Neuron (in vitro differentiated cells): ENCODE data around the gene EEF1AKMT3.

Source experiments
- H2AFZ ChIP-seq: one replicate; pipeline ENCODE4 v1.6.1; 2013; ENCODE audit warnings: low read depth, mild to moderate bottlenecking, inconsistent platforms, low read length, moderate library complexity
- H3K27me3 ChIP-seq: one replicate; pipeline ENCODE4 v1.6.1; 2013; ENCODE audit warnings: low read length; ENCODE audit not compliant: insufficient read depth
- H3K36me3 ChIP-seq: one replicate; pipeline ENCODE4 v1.6.1; 2013; ENCODE audit warnings: low read length; ENCODE audit not compliant: insufficient read depth
- H3K4me1 ChIP-seq: one replicate; pipeline ENCODE4 v1.6.1; 2013; ENCODE audit warnings: low read length; ENCODE audit not compliant: insufficient read depth
- H3K4me3 ChIP-seq: 2 replicates; pipeline ENCODE4 v1.5.1; 2013; ENCODE audit warnings: mild to moderate bottlenecking, low read length, moderate library complexity
- H3K9me3 ChIP-seq: one replicate; pipeline ENCODE4 v1.6.1; 2013; ENCODE audit warnings: low read length

The EEF1AKMT3 gene

DNA sequence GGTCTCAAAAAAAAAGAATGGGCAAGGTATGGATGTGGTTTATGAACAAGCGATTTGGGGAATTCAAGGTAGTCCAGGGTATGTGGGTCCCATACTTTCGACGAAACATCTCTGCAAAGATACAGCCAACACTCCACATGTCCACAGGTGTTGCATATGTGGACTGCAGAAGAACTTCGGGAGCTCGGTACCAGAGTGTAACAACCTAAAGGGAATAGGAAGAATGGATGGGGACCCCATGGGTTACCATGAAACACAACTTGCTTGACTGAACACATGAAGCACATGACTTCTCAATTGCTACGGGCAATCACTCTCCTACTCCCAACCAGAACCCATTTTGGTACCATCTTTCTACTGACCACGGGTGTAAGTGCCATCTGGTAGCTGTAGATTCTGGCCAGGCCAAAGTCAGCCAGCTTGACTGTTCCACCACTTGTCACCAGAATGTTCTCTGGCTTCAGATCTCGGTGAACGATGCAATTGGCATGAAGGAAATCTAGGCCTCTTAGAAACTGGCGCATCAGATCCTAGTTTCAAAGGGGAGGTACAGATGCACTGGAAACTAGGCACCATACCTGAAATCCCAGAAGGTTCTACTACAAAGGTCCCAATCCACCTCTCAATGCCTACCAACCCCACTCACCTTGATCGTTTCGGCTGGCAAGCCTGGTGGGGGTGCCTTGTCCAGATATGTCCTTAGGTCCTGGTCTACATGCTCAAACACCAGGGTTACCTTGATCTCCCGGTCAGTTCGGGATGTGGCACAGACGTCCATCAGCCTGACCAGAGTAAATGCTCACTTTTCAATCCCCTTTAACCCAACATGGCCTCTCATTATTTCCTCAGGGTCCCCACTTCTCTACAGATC lies 21.6 kb upstream of the EEF1AKMT3 start:
- H3K9me3 ChIP-seq, result no peaks in the 10 kb centered on the region
- no peak overlapping the region for H2AFZ ChIP-seq
- no peaks in the 10 kb centered on the region for H3K27me3 ChIP-seq
- peaks cover 40% of the 10 kb centered on the region for H3K4me1 ChIP-seq
- H3K36me3 ChIP-seq, result peaks cover 45% of the 10 kb centered on the region
- H3K4me3 ChIP-seq, result peak overlapping the region; percentile 79

DNA sequence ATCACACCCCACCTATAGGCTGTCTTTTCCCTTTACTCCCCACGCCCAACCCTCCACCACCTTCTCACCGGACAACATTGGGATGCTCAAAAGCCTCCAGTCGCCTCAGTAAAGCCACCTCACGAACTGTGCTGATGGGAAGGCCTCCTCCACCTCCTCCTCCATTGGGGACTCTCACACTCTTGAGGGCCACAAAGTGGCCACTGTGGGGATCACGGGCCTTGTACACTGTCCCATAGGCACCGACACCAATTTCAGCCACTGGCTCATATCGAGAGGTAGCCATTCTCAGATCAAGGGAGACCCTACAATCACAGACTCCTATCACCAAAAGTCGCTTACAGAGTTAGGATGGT lies 21.0 kb upstream of the EEF1AKMT3 start:
- H3K27me3 ChIP-seq, result no peaks in the 10 kb centered on the region
- H3K9me3 ChIP-seq, result no peaks in the 10 kb centered on the region
- H3K4me1 ChIP-seq, result peaks cover 41% of the 10 kb centered on the region
- peak overlapping the region; percentile 14 for H2AFZ ChIP-seq
- peak overlapping the region; percentile 79 for H3K4me3 ChIP-seq
- peaks cover 40% of the 10 kb centered on the region for H3K36me3 ChIP-seq

DNA sequence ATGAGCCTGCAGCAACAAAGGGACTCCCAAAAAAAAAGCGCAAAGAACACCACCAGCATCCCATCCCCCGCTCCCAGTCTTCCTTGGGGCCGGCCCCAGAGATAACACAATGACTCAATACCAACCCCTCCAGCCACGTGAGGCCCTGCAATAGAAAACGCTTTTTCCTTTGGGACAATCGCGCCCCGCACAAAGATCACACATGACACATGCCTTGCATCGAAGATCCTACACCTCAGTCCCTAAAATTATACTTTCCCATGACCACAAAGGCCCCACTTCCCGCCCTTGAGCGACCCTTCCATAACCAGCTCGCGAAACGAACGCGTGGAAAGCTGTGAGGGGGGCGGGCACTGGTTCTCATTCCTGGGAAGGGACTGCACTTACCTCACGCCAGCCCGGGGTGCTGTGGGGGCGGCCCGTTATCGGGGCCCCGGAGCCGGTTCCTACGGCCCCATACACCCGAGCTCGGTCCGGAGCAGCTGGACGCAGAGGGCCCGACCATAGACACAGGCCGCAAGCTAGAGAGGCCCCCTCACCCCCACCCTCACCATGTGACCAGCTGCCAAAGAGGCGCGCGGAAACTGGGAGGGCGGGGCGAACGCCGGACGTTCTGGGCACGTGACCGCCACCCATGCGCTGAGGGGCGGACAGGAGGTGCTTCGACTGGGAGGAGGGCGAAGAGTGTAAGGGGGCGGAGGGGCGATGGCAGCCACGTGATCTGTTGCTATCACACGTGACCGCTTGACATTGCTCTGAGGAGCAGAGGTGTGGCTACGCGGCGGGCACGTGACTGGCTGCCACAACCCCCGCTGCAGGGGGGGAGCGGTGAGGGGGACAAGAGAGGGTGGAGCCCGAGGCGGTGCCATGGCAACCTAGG lies 20.4 kb upstream of the EEF1AKMT3 start, which contains the start of gene CDK4:
Gene CDK4 (minus strand): TSS at position 523 of the 880 bp plus-strand sequence. CDS start 593 bp downstream, outside the sequence.
- Histone ChIP-seq H3K4me3 (peak within 1 kb of the TSS; percentile 79), H3K9me3 (no peaks in the 10 kb centered on the region), H3K36me3 (peaks cover 37% of the 10 kb centered on the region), H3K4me1 (peaks cover 40% of the 10 kb centered on the region), H3K27me3 (no peaks in the 10 kb centered on the region), H2AFZ (peak within 1 kb of the TSS; percentile 14)

DNA sequence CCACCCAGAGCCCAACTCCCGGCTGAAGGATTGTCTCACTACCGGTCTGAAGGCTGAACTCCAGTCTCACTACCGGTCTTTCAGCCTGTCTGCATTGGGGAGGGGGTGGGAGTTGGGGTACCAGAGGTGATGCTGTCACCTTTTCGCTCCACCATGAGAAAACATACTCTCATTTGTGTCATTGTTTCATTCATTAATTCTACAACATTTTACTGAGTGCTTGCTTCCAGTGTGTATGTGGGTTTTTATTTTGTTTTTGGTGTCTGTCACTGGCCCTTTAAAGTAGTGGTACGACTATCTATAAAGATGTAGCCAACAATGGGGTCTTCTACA lies 19.8 kb upstream of the EEF1AKMT3 start:
- H3K4me3 ChIP-seq, result peak overlapping the region; percentile 37
- peaks cover 34% of the 10 kb centered on the region for H3K36me3 ChIP-seq
- H3K9me3 ChIP-seq, result no peaks in the 10 kb centered on the region
- H2AFZ ChIP-seq, result no peak overlapping the region
- H3K27me3 ChIP-seq, result no peaks in the 10 kb centered on the region
- H3K4me1 ChIP-seq, result peaks cover 40% of the 10 kb centered on the region

DNA sequence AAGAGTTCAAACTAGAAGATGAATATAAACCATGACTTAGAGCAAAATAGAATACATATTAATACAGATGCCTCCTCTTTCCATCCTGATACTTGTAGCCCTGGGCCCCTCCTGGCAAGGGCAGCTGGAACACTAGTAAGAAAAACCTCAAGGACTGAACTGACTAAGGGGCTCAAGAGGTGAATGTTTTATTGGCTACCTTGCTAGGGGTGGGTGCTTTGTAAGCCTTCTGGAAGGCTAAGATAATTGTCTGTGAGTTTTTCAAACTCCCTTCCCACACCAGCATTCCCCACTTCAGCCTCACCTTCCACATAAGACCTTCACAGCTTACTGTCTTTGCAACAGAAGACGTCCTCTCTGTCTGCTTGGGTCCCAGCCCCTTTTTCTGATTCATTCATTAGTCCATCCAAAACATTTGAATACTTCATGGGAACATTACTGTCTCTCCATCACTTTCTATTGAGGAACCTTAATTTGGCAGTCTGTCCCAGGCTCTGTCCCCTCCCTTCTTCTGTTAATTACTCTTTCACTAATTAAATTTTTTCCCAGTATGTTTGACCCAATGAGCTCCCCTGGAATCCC lies 18.6 kb upstream of the EEF1AKMT3 start:
- Histone ChIP-seq H3K9me3 (no peaks in the 10 kb centered on the region), H3K27me3 (no peaks in the 10 kb centered on the region), H3K36me3 (peaks cover 37% of the 10 kb centered on the region), H3K4me1 (peaks cover 40% of the 10 kb centered on the region), H3K4me3 (peak overlapping the region; percentile 56), H2AFZ (no peak overlapping the region)

DNA sequence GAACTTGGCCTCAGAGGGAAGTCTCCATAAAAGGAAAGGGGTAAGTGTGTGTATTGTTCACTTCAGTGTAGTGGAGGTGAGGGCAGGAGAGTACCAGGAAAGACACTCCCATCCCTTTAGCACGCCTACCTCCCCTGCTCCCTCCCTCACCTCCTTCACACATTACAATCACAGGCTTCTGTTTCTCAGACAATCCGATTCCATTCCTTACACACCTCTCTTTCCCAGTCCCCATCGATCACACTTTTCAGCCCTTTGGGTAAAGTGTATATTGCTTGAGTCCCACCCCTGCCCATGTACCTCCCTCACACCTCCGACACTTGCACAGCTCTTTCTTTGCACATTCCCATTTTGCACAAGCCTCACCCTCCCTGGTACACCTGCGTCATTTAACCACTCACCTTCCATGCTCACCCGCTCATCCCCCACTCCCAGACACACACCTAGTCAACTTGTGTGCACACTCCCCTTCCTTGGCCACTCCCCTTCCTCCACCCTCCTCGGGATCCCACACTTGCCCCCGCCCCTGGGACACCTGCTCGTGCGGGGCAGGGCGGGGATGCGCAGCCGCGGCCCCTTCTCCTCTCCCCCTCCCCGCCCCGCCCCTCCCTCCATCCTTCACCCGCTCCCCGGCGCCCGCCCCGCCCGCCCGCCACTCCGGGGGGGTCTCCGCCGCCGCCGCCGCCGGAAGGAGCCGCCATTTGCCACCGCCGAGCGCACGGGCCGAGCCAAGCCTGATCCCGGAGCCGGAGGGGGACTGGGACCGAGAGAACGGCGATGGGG lies 17.8 kb upstream of the EEF1AKMT3 start, which contains the start of gene MARCHF9:
Gene MARCHF9 (plus strand): TSS at position 693 of the 783 bp plus-strand sequence. CDS start 426 bp downstream, outside the sequence.
- Histone ChIP-seq H3K9me3 (no peaks in the 10 kb centered on the region), H3K27me3 (no peaks in the 10 kb centered on the region), H3K4me1 (peaks cover 40% of the 10 kb centered on the region), H3K4me3 (peak within 1 kb of the TSS; percentile 61), H3K36me3 (peaks cover 34% of the 10 kb centered on the region), H2AFZ (no peak within 1 kb of the TSS)

DNA sequence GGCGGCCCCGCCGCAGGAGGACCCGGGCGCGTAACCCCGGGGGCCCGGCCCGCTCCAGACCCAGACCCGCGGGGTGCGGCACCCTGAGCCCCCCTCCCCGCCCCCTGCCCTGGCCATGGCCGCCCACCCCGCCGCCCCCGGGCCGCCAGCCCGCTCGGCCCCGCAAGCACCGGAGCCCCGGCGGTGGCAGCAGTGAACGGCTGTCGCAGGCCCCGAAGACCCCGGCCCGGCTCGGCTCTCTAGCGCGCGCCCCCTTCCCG lies 17.3 kb upstream of the EEF1AKMT3 start:
- H3K36me3 ChIP-seq, result peaks cover 36% of the 10 kb centered on the region
- peaks cover 40% of the 10 kb centered on the region for H3K4me1 ChIP-seq

DNA sequence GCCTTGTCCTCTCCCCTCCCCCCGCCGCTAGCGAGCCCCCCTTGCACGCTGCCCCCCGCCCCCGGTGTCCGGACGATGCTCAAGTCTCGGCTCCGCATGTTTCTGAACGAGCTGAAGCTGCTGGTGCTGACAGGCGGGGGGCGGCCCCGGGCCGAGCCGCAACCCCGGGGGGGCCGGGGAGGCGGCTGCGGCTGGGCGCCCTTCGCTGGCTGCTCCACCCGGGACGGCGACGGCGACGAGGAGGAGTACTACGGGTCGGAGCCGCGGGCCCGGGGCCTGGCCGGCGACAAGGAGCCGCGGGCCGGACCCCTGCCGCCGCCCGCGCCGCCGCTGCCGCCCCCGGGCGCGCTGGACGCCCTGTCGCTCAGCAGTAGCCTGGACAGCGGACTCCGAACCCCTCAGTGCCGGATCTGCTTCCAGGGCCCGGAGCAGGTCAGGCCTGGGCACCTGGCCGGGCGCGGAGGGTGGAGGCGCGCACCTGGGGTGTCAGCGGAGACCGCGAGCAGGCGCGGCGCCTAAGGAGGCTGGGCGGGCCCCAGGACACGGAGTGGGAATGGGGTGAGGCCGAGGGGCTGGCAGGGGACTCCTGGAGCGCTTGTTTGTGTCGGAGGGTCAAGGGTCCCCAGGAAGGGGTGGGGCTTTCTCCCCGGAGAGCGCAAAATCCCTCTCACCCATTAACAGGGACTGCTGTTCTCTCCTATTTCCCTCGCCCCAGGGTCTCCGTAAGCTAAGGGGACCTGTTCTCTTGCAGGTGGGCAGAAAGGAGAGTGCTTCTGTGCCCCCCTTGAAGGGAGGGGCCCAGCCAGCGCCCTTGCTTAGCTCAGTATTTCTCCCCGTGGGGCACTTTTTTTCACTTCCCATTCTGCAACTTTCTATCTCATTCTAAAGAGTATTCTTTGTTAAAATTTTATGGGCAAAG lies 16.7 kb upstream of the EEF1AKMT3 start:
- peaks cover 36% of the 10 kb centered on the region for H3K4me1 ChIP-seq
- no peaks in the 10 kb centered on the region for H3K27me3 ChIP-seq
- no peak overlapping the region for H2AFZ ChIP-seq
- H3K9me3 ChIP-seq, result no peaks in the 10 kb centered on the region
- H3K4me3 ChIP-seq, result peak overlapping the region; percentile 61
- peaks cover 32% of the 10 kb centered on the region for H3K36me3 ChIP-seq

More for the DNA sequence above, 17.3 kb upstream of the EEF1AKMT3 start:
- Histone ChIP-seq H2AFZ (no peak overlapping the region), H3K4me3 (peak overlapping the region; percentile 61), H3K9me3 (no peaks in the 10 kb centered on the region), H3K27me3 (no peaks in the 10 kb centered on the region)

DNA sequence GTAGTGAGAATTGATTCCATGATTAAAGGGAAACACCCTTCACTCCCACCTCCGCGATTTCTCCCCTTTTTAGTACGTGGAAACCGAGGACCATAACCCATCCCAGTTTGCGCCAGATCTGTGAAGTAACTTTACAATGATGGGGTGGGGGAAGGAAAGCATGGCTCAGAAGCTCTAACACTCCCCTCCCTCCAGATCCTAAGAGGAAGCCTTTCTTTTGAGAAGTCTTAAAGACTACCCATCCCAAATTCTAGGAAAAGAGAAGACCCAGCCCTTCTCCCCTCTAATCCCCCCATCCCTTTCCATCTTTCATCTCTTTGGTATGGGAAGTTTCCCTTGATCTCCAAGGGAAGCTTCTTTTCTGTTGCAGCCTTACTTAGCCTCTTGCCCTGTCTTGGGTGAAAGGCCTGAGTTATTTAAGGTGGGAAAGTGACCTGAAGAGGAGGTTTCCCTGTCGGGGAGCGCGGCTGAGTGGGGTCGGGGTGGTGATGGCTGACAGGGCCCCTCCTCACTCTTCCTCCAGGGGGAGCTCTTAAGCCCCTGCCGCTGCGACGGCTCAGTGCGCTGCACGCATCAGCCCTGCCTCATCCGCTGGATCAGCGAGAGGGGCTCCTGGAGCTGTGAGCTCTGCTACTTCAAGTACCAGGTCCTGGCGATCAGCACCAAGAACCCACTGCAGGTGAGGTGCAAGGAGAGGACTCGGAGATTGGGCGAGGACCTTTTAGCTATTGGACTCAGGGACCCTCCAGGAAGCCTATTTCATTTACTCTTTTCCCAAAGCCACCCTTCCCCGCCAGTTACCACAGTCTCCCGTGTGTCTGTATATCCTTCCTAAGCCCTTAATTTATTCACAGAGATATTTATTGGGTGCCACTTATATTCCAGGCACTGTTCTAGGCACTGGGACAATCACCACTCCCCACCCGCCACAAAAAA lies 15.7 kb upstream of the EEF1AKMT3 start:
- Histone ChIP-seq H2AFZ (no peak overlapping the region), H3K36me3 (peaks cover 29% of the 10 kb centered on the region), H3K27me3 (no peaks in the 10 kb centered on the region), H3K9me3 (no peaks in the 10 kb centered on the region), H3K4me3 (peak overlapping the region; percentile 61), H3K4me1 (peaks cover 30% of the 10 kb centered on the region)

DNA sequence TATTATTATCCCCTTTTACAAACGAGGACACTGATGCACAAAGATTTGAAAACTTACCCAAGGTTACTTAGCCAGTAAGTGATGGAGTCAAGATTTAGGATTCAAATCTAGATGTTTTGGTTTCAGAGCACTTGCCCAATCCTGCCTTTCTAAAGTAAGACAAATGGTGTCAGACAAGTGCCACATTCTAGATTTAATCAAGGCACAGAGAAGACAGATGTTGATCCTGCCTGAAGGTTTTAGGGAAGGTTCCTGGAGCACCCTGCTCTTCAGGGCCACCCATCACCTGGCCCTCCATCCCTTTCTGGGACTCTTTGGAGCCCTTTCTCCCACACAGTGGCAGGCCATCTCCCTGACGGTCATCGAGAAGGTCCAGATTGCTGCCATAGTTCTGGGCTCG lies 14.6 kb upstream of the EEF1AKMT3 start:
- Histone ChIP-seq H3K4me1 (peaks cover 27% of the 10 kb centered on the region), H3K27me3 (no peaks in the 10 kb centered on the region), H3K4me3 (no peak overlapping the region), H3K36me3 (peaks cover 31% of the 10 kb centered on the region), H3K9me3 (no peaks in the 10 kb centered on the region), H2AFZ (no peak overlapping the region)
